Type B pancreatic cell (in vitro differentiated cells): ENCODE measurements around the gene HECW1. TPM values are rescaled to one million over a fixed set of nuclear protein-coding genes. Genes with fewer than 3 reads are reported as not detected.

Experiments used
- DNase-seq: peaks from one replicate; pipeline ENCODE4 v3.0.0; 2021; ENCODE audit warnings: mixed read lengths; ENCODE audit not compliant: unreplicated experiment; ENCODE audit errors: extremely low spot score
- H3K27ac Mint-ChIP-seq: 2 replicates; pipeline ENCODE4 v1.8.0; 2021; ENCODE audit warnings: mild to moderate bottlenecking, mixed read lengths
- H3K27me3 Mint-ChIP-seq: 2 replicates; pipeline ENCODE4 v1.8.0; 2021; ENCODE audit warnings: mixed read lengths
- H3K36me3 Mint-ChIP-seq: 2 replicates; pipeline ENCODE4 v1.8.0; 2021; ENCODE audit warnings: mixed read lengths
- H3K4me1 Mint-ChIP-seq: one replicate; pipeline ENCODE4 v1.8.0; 2021; ENCODE audit warnings: mixed read lengths; ENCODE audit not compliant: unreplicated experiment
- H3K4me3 Mint-ChIP-seq: 2 replicates; pipeline ENCODE4 v1.8.0; 2021; ENCODE audit warnings: mild to moderate bottlenecking, mixed read lengths
- H3K9me3 Mint-ChIP-seq: 2 replicates; pipeline ENCODE4 v1.8.0; 2021; ENCODE audit warnings: mixed read lengths
- CTCF ChIP-seq: fragments of 200-600 bp; sonication (generic); conservative IDR thresholded peaks from 2 replicates; pipeline ENCODE4 v1.5.0; 2021; ENCODE audit warnings: antibody characterized with exemption, mild to moderate bottlenecking
- total RNA-seq: library from RNA; stranded (reverse); gene quantifications from 2 replicates; pipeline ENCODE4 v1.2.1, GENCODE V29; 2021; ENCODE audit warnings: low replicate concordance

HECW1 gene
- total RNA-seq, 1 donor from 2014 or later = 1.4 TPM

- DNase-seq = no peak
- Mint-ChIP-seq H3K4me1 (no peaks in the 10 kb centered on the region), H3K4me3 (no peak overlapping the region), H3K27me3 (peaks cover 3% of the 10 kb centered on the region), H3K9me3 (peaks cover 8% of the 10 kb centered on the region), H3K27ac (no peak overlapping the region), H3K36me3 (no peaks in the 10 kb centered on the region)
- TF ChIP-seq CTCF = no peak
These were observed 107.8 kb downstream of the HECW1 start for GRCh38 chr7:43220250-43220649.

- H3K4me3 Mint-ChIP-seq = no peak overlapping the region
- no peak for DNase-seq
- peaks cover 8% of the 10 kb centered on the region for H3K9me3 Mint-ChIP-seq
- H3K36me3 Mint-ChIP-seq = no peaks in the 10 kb centered on the region
- no peak for TF ChIP-seq CTCF
- H3K27me3 Mint-ChIP-seq = peaks cover 2% of the 10 kb centered on the region
- no peaks in the 10 kb centered on the region for H3K4me1 Mint-ChIP-seq
- no peak overlapping the region for H3K27ac Mint-ChIP-seq
These were observed 108.3 kb downstream of the HECW1 start for GRCh38 chr7:43220742-43221141.

GRCh38 chr7:43229801-43230200, 117.4 kb downstream of the HECW1 start:
- Mint-ChIP-seq H3K4me3 (no peak overlapping the region), H3K27me3 (no peaks in the 10 kb centered on the region), H3K9me3 (no peaks in the 10 kb centered on the region), H3K27ac (no peak overlapping the region), H3K36me3 (no peaks in the 10 kb centered on the region), H3K4me1 (no peaks in the 10 kb centered on the region)
- no peak for TF ChIP-seq CTCF
- DNase-seq = no peak

- H3K36me3 Mint-ChIP-seq = no peaks in the 10 kb centered on the region
- no peak for DNase-seq
- H3K27ac Mint-ChIP-seq = no peak overlapping the region
- H3K4me3 Mint-ChIP-seq = no peak overlapping the region
- no peaks in the 10 kb centered on the region for H3K27me3 Mint-ChIP-seq
- TF ChIP-seq CTCF = no peak
- no peaks in the 10 kb centered on the region for H3K4me1 Mint-ChIP-seq
- H3K9me3 Mint-ChIP-seq = no peaks in the 10 kb centered on the region
These were observed 119.9 kb downstream of the HECW1 start for GRCh38 chr7:43232366-43232765.

GRCh38 chr7:43234073-43234472, 121.6 kb downstream of the HECW1 start:
- H3K4me1 Mint-ChIP-seq = no peaks in the 10 kb centered on the region
- DNase-seq = no peak
- no peak overlapping the region for H3K4me3 Mint-ChIP-seq
- no peaks in the 10 kb centered on the region for H3K27me3 Mint-ChIP-seq
- no peaks in the 10 kb centered on the region for H3K9me3 Mint-ChIP-seq
- H3K27ac Mint-ChIP-seq = no peak overlapping the region
- no peaks in the 10 kb centered on the region for H3K36me3 Mint-ChIP-seq
- TF ChIP-seq CTCF = no peak

- TF ChIP-seq CTCF = no peak
These were observed 122.5 kb downstream of the HECW1 start for GRCh38 chr7:43234968-43235367.

More at GRCh38 chr7:43234968-43235367, 122.5 kb downstream of the HECW1 start:
- DNase-seq = no peak
- no peak overlapping the region for H3K4me3 Mint-ChIP-seq
- no peaks in the 10 kb centered on the region for H3K4me1 Mint-ChIP-seq
- no peaks in the 10 kb centered on the region for H3K9me3 Mint-ChIP-seq
- no peaks in the 10 kb centered on the region for H3K36me3 Mint-ChIP-seq
- no peak overlapping the region for H3K27ac Mint-ChIP-seq
- H3K27me3 Mint-ChIP-seq = no peaks in the 10 kb centered on the region
